GM12874 (cell line): ENCODE measurements around the gene RCVRN.
A peak's percentile ranks its signal among the peaks of the same experiment; 100 is the strongest.

Experiments
- CTCF ChIP-seq: IDR thresholded peaks from 2 replicates; pipeline ENCODE4 v1.5.1; 2011; ENCODE audit warnings: low read depth, mild to moderate bottlenecking, control low read depth, low read length, moderate library complexity; ENCODE audit not compliant: insufficient read depth

The RCVRN gene

GRCh38 chr17:9895923-9896322 is 9.1 kb downstream of the RCVRN start:
- TF ChIP-seq CTCF, result no peak

- TF ChIP-seq CTCF, result no peak
Observed at GRCh38 chr17:9894231-9894630, 10.8 kb downstream of the RCVRN start.

- TF ChIP-seq CTCF, result no peak
Observed at GRCh38 chr17:9893411-9894012, 11.6 kb downstream of the RCVRN start.

GRCh38 chr17:9890124-9890523 is 14.9 kb downstream of the RCVRN start:
- peak; percentile 74; the same call in 1 of the 2 replicates for TF ChIP-seq CTCF

GRCh38 chr17:9887508-9887907 is 17.6 kb downstream of the RCVRN start:
- no peak for TF ChIP-seq CTCF

- TF ChIP-seq CTCF, result no peak
Observed at GRCh38 chr17:9886141-9886930, 18.7 kb downstream of the RCVRN start.

- no peak for TF ChIP-seq CTCF
Observed at GRCh38 chr17:9883451-9883850, 21.6 kb downstream of the RCVRN start.
